ENCODE results near the gene HMGCR. TPM values are rescaled to one million over a fixed set of nuclear protein-coding genes. Genes with fewer than 3 reads are reported as not detected.

HMGCR gene
- total RNA-seq, 3 donors from 2014 or later (not counting 1 experiment from before 2014, with no cell fraction given), result 44.2 to 89.5 (median 62.6) TPM

DNA sequence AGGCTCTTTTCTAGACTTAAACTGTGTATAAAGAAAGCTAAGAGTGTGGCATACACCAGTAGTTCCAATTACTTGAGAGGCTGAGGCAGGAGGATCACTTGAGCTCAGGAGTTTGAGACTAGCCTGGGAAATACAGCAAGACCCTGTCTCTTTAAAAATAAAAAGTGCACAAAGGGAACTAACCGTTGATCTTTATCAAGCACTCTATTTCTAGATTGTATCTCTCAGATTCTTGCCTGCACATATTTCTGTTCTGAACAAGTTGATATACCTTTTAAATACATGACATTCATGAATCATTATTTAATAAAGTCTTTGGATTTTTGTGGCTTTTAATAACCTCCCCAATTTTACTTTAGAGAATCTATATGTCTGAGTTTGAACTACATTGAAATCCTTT is 47.2 kb downstream of the HMGCR start:
- H3K4me3 ChIP-seq (ENCODE audit: low read length), result no peak overlapping the region
- peaks cover 71% of the 10 kb centered on the region for H3K36me3 ChIP-seq (ENCODE audit: control insufficient read depth, insufficient read depth, low read length)
- intact Hi-C loops (cut with micrococcal nuclease), result no loop called here
- no peak overlapping the region for H3K27ac ChIP-seq (ENCODE audit: low read length)
- H3K9me3 ChIP-seq (ENCODE audit: control insufficient read depth, insufficient read depth, low read length), result no peaks in the 10 kb centered on the region
- H3K4me1 Mint-ChIP-seq, result no peaks in the 10 kb centered on the region
- no peaks in the 10 kb centered on the region for H3K4me1 ChIP-seq (ENCODE audit: control insufficient read depth, insufficient read depth, low read length)
- H3K27ac Mint-ChIP-seq, result no peak overlapping the region
- TF ChIP-seq, protein P1, sequence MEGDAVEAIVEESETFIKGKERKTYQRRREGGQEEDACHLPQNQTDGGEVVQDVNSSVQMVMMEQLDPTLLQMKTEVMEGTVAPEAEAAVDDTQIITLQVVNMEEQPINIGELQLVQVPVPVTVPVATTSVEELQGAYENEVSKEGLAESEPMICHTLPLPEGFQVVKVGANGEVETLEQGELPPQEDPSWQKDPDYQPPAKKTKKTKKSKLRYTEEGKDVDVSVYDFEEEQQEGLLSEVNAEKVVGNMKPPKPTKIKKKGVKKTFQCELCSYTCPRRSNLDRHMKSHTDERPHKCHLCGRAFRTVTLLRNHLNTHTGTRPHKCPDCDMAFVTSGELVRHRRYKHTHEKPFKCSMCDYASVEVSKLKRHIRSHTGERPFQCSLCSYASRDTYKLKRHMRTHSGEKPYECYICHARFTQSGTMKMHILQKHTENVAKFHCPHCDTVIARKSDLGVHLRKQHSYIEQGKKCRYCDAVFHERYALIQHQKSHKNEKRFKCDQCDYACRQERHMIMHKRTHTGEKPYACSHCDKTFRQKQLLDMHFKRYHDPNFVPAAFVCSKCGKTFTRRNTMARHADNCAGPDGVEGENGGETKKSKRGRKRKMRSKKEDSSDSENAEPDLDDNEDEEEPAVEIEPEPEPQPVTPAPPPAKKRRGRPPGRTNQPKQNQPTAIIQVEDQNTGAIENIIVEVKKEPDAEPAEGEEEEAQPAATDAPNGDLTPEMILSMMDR (IDR thresholded peaks at IDR 0.05), result no peak
- 0% methylated on average over 1 of the region's 1 CpG for WGBS (ENCODE audit: insufficient coverage)
- H3K27me3 ChIP-seq (ENCODE audit: control insufficient read depth, insufficient read depth, low read length), result no peaks in the 10 kb centered on the region
- no peaks in the 10 kb centered on the region for H3K36me3 Mint-ChIP-seq
- H3K27me3 Mint-ChIP-seq (ENCODE audit: low read depth in 2 of 2), result no peaks in the 10 kb centered on the region
- ATAC-seq, result no peak
- no peaks in the 10 kb centered on the region for H3K9me3 Mint-ChIP-seq
- DNase-seq, result no peak
- H3K4me3 Mint-ChIP-seq, result no peak overlapping the region

DNA sequence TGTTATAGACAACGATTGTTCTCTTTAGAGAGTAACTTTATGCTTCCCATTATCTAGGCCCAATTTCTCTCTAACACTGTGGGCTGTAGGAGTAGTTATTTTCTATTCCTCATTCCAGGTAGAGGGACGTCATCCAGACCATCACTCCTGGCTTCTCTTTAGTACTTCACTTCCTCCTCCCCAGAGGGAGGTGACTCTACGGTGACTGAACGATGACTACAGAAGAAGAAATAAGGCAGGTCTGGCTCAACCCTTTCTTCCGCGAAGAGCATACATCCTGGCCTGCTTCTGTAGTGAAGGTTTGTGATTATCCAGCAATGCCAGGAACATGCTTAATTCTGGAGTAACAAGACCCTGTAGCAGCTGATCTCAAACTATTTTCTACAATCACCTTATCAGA is 50.8 kb downstream of the HMGCR start:
- Histone ChIP-seq H3K4me1 (ENCODE audit: control insufficient read depth, insufficient read depth, low read length) (no peaks in the 10 kb centered on the region), H3K27ac (ENCODE audit: low read length) (no peak overlapping the region), H3K4me3 (ENCODE audit: low read length) (no peak overlapping the region), H3K27me3 (ENCODE audit: control insufficient read depth, insufficient read depth, low read length) (no peaks in the 10 kb centered on the region), H3K36me3 (ENCODE audit: control insufficient read depth, insufficient read depth, low read length) (peaks cover 46% of the 10 kb centered on the region), H3K9me3 (ENCODE audit: control insufficient read depth, insufficient read depth, low read length) (no peaks in the 10 kb centered on the region)
- H3K4me3 Mint-ChIP-seq, result no peak overlapping the region
- H3K36me3 Mint-ChIP-seq, result no peaks in the 10 kb centered on the region
- no peak overlapping the region for H3K27ac Mint-ChIP-seq
- no peaks in the 10 kb centered on the region for H3K27me3 Mint-ChIP-seq (ENCODE audit: low read depth in 2 of 2)
- TF ChIP-seq, protein P1 (IDR thresholded peaks at IDR 0.05), result no peak
- no peaks in the 10 kb centered on the region for H3K9me3 Mint-ChIP-seq
- 100% methylated on average over 4 of the region's 6 CpGs for WGBS (ENCODE audit: insufficient coverage)
- intact Hi-C loops (cut with micrococcal nuclease), result no loop called here
- DNase-seq (no peak), ATAC-seq (no peak)
- H3K4me1 Mint-ChIP-seq, result peaks cover 5 to 6% of the 10 kb centered on the region in 2 donors

GRCh38 chr5:75389430-75389829 is 52.4 kb downstream of the HMGCR start:
- no peaks in the 10 kb centered on the region for H3K9me3 ChIP-seq (ENCODE audit: control insufficient read depth, insufficient read depth, low read length)
- intact Hi-C loops (cut with micrococcal nuclease), result no loop called here
- H3K36me3 ChIP-seq (ENCODE audit: control insufficient read depth, insufficient read depth, low read length), result peaks cover 32% of the 10 kb centered on the region
- no peak overlapping the region for H3K4me3 Mint-ChIP-seq
- no peaks in the 10 kb centered on the region for H3K36me3 Mint-ChIP-seq
- H3K27ac ChIP-seq (ENCODE audit: low read length), result no peak overlapping the region
- 100% methylated on average over 1 of the region's 2 CpGs for WGBS (ENCODE audit: insufficient coverage)
- H3K4me1 ChIP-seq (ENCODE audit: control insufficient read depth, insufficient read depth, low read length), result no peaks in the 10 kb centered on the region
- DNase-seq, result no peak
- H3K9me3 Mint-ChIP-seq, result no peaks in the 10 kb centered on the region
- no peak for ATAC-seq
- no peak overlapping the region for H3K4me3 ChIP-seq (ENCODE audit: low read length)
- peaks cover 5 to 6% of the 10 kb centered on the region in 2 donors for H3K4me1 Mint-ChIP-seq
- H3K27me3 Mint-ChIP-seq (ENCODE audit: low read depth in 2 of 2), result no peaks in the 10 kb centered on the region
- no peaks in the 10 kb centered on the region for H3K27me3 ChIP-seq (ENCODE audit: control insufficient read depth, insufficient read depth, low read length)
- H3K27ac Mint-ChIP-seq, result no peak overlapping the region
- TF ChIP-seq, protein P1 (IDR thresholded peaks at IDR 0.05), result no peak

GRCh38 chr5:75395277-75395676 is 58.3 kb downstream of the HMGCR start:
- no peak overlapping the region for H3K27ac Mint-ChIP-seq
- no peaks in the 10 kb centered on the region for H3K27me3 Mint-ChIP-seq (ENCODE audit: low read depth in 2 of 2)
- no peak overlapping the region for H3K4me3 ChIP-seq (ENCODE audit: low read length)
- DNase-seq, result no peak
- peaks cover 8% of the 10 kb centered on the region for H3K36me3 ChIP-seq (ENCODE audit: control insufficient read depth, insufficient read depth, low read length)
- H3K36me3 Mint-ChIP-seq, result no peaks in the 10 kb centered on the region
- TF ChIP-seq, protein P1 (IDR thresholded peaks at IDR 0.05), result no peak
- 100% methylated on average over 1 of the region's 3 CpGs for WGBS (ENCODE audit: insufficient coverage)
- H3K4me3 Mint-ChIP-seq, result no peak overlapping the region
- H3K4me1 ChIP-seq (ENCODE audit: control insufficient read depth, insufficient read depth, low read length), result no peaks in the 10 kb centered on the region
- intact Hi-C loops (cut with micrococcal nuclease), result no loop called here
- no peaks in the 10 kb centered on the region for H3K27me3 ChIP-seq (ENCODE audit: control insufficient read depth, insufficient read depth, low read length)
- H3K4me1 Mint-ChIP-seq, result no peaks in the 10 kb centered on the region
- no peaks in the 10 kb centered on the region for H3K9me3 ChIP-seq (ENCODE audit: control insufficient read depth, insufficient read depth, low read length)
- ATAC-seq, result no peak
- no peaks in the 10 kb centered on the region for H3K9me3 Mint-ChIP-seq
- H3K27ac ChIP-seq (ENCODE audit: low read length), result no peak overlapping the region
